ENCODE measurements around the gene CEP55.

The CEP55 gene

GRCh38 chr10:93469454-93469853 lies 27.0 kb upstream of the CEP55 start:
- DNase-seq (ENCODE audit: low read depth): no peak

DNA sequence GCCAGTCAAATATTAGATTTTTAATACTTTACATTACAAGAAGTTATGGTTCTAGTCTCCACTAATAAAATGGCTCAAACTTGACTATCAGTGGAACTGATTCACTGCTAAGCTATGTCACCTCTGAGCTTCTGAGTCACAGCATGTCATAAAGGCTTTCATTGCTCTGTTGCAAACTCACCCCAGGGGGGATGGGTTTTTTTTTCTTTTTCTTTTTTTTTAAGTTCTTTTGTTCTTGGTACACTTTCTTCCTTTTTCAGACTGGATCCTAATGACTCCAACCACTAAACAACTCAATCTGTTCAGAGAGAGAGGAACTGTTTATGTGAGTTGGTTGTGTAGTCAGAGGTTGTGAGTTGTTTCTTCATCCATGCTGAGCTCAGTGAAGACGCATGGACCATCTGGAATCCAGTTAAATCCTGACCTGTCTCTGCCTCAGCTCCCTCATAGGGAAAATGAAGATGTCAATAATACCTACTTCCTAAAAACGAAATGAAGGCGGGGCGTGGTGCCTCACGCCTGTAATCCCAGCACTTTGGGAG lies 25.2 kb upstream of the CEP55 start:
- peak; percentile 95 for DNase-seq (ENCODE audit: low read depth)

GRCh38 chr10:93473161-93473560 lies 23.3 kb upstream of the CEP55 start:
- no peak for DNase-seq (ENCODE audit: low read depth)

GRCh38 chr10:93473804-93474472 lies 22.5 kb upstream of the CEP55 start:
- DNase-seq (ENCODE audit: low read depth): no peak

DNA sequence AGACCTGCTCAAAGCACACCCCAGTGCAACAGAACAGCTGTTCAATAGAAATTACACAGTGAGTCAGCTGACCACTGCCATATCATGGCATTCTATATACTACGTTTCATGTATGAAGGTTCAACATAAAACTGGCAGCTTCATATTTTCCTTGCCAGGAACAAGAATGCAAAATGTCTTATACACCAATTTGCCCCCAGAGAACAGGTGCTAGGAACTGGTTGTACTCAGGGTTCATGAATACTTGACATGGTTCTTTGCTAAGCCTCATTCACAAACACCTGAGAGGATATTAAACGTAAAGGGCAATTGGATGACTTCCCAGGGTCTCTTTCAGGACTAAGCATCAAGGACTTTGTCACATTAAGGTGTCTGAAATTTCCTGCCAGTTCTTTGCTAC lies 21.2 kb upstream of the CEP55 start:
- DNase-seq (ENCODE audit: low read depth): no peak

DNA sequence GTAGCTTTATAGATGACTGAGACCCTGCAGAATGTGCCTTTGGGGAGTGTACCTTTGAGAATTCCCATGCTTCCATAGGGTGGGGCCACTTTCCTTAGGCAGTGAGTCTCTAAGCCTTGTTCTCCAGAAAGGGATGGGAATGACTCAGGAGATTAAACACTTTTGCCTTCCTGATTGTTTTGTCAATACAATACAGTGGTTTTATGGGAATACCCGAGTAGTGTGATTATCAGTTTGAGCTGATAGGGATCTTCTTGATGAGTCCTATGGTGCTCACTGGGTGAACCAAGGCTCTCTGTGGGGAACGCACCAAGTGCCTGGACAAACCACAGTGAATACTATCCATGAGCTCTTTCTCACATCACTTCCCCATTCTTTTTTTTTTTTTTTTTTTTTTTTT lies 20.5 kb upstream of the CEP55 start:
- DNase-seq (ENCODE audit: low read depth): no peak

GRCh38 chr10:93476756-93477155 lies 19.7 kb upstream of the CEP55 start:
- DNase-seq (ENCODE audit: low read depth): no peak

DNA sequence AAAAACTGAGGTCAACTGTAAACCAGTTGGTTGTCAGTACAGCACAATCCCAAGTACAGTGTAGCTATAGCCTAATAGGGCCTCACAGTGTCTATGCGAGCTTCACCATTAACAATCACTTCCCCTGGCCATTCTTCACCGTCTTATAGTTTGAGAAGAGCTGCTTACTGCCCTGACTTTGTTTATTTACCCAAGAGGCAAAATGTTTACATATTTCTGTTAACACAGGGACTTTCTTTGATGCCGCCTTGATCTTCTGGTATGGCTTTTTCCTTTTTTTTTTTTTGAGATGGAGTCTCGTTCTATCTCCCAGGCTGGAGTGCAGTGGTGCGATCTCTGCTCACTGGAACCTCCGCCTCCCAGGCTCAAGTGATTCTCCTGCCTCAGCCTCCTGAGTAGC lies 17.5 kb upstream of the CEP55 start:
- DNase-seq (ENCODE audit: low read depth): no peak

DNA sequence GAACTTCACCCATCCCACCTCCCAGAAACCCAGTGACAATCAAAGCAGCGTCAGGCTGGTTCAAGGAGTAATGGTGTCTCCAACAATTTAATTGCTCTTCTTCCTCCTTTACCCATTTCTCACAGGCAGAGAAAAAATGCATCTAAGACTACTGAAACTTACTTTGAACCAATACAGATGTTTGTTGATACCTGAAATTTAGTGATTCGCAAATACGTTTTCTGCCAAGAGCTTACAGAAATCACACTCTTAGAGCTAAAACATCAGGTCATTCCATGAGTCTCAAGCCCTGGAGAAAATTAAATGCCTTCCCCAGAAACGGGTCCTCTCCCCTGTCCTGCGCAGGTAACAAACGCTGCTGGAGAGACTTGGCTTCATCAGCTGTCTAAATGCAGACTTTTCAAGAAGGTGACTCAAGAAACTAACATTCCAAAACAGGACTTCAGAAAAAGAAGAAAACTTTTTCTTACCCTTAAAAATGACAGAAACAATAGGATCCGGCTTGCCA lies 14.7 kb upstream of the CEP55 start:
- no peak for DNase-seq (ENCODE audit: low read depth)

DNA sequence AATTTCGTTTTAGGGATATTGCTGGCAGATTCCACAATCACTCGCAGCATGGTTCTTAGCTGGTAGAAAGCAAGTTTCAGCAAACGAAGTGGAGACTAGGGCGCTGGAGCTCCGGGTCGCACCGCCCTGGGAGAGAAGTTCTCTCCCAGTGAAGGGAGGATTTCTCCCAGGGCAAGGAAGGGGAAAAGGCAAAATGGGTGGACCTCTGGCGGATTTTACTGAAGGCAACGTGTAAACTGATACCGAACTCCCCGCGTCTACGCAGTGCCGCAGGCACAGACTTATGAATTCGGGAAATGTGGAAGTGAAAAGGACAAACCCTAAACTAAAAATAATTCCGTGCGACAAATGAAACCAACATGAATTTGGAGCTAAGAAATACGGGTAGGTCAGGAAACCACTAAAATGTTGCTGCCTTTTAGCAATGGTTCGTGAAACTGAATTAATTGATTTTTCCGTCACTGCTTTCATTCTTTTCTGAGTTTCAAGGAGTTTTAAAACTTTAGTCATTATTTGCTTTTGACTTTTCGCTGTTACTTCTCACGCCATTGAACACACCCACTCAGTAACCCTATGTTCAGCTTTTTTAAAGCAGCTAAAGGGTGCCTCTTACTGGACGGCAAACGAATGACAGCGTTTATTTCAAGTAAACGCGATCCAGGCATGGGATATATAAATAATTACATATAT lies 14.1 kb upstream of the CEP55 start, which contains the start of gene MYOF:
MYOF (minus strand) TSS at position 190 of the 690 bp plus-strand sequence; CDS start at position 50, 140 bp downstream.
- peak; percentile 80 for DNase-seq (ENCODE audit: low read depth)

- DNase-seq (ENCODE audit: low read depth): no peak
These were observed 10.7 kb upstream of the CEP55 start for GRCh38 chr10:93485690-93486089.

- no peak for DNase-seq (ENCODE audit: low read depth)
These were observed 7.4 kb upstream of the CEP55 start for GRCh38 chr10:93488956-93489528.

- no peak for DNase-seq (ENCODE audit: low read depth)
These were observed 4.8 kb upstream of the CEP55 start for GRCh38 chr10:93491602-93492121.

- DNase-seq (ENCODE audit: low read depth): no peak
These were observed 3.2 kb upstream of the CEP55 start for GRCh38 chr10:93493162-93493561.

DNA sequence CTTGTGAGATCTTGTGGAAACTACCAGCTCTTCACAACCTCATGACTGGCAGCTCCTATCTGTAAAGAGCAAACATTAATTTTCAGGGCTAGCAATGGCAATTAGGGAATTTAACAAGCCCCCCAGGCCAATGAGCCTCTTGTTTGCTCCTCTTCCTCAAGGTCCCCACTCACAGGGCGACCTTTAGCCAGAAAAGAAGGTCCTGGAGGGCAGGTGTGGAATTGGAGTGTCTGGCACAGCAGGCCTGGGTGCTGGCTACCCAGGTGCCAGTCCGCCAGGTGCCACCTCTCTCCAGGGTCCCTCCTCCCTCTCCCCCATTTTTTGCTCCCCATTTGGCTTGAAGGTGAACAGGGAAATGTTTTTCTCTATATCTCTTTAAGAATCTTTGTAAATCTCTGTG lies 1.9 kb upstream of the CEP55 start:
- DNase-seq (ENCODE audit: low read depth): no peak

- DNase-seq (ENCODE audit: low read depth): no peak
These were observed 624 bp upstream of the CEP55 start for GRCh38 chr10:93495654-93496321.

DNA sequence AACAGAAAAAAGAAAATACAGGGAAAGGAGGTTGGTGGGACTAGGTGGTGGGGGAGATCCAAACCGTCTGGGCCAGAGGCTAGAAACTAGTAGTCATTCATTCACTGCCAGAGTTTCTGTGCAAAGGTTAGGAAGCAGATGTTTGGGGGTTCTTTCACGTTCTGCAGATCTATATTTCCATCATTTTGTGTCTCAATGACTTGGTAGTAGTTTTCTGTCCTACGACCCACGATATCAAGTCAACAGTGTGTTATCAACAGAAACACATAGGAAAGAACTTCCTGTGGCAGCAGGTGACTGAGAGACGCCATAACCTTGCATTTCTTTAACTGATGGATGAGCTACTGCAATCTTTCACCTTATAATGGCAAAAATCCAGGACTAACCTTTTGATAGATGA lies 1.8 kb downstream of the CEP55 start:
- DNase-seq (ENCODE audit: low read depth): no peak

- DNase-seq (ENCODE audit: low read depth): no peak
These were observed 5.2 kb downstream of the CEP55 start for GRCh38 chr10:93501650-93502049.

DNA sequence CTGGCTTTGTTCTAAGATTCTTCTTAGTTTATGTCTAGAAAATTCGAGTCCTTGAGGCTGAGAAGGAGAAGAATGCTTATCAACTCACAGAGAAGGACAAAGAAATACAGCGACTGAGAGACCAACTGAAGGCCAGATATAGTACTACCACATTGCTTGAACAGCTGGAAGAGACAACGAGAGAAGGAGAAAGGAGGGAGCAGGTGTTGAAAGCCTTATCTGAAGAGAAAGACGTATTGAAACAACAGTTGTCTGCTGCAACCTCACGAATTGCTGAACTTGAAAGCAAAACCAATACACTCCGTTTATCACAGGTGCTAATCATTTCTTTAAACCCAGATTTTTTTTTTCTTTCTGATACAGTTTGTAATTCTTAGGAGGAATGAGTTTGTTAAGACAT lies 6.7 kb downstream of the CEP55 start:
- DNase-seq (ENCODE audit: low read depth): no peak

- no peak for DNase-seq (ENCODE audit: low read depth)
These were observed 8.7 kb downstream of the CEP55 start for GRCh38 chr10:93505075-93505474.

GRCh38 chr10:93509816-93510215 lies 13.4 kb downstream of the CEP55 start:
- no peak for DNase-seq (ENCODE audit: low read depth)

DNA sequence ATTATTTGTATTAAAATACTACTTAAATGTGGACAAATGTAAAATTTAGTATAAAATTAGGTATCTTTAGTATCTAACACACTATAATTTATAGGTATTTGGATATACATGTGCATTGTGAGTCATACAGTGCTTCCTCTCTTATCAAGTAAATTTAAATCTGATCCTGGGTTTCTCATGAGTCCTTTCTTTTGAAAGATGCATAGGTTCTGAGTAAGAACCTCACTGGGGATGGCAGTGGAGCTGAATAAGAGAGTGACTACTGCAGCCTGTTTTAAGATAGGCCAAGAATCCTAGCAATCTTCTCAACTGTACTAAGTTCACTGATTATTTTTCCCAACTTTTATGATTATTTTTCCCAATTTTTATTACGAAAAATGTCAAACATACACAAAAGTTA lies 16.2 kb downstream of the CEP55 start:
- DNase-seq (ENCODE audit: low read depth): no peak

Data from GM04504 (cell line).